GM23248 (cell line): Measurements from ENCODE around the gene TMEM145. TPM values are rescaled to one million over a fixed set of nuclear protein-coding genes. Genes with fewer than 3 reads are reported as not detected.

Source experiments
- DNase-seq: peaks from one replicate; pipeline ENCODE4 v3.0.0-alpha.2; 2015
- H2AFZ ChIP-seq: fragments of 200-600 bp; sonication (generic); 2 replicates; pipeline ENCODE4 v1.6.1; 2016; ENCODE audit warnings: antibody characterized with exemption
- H3F3A ChIP-seq: fragments of 200-600 bp; sonication (generic); 2 replicates; pipeline ENCODE4 v1.6.1; 2016; ENCODE audit warnings: mild to moderate bottlenecking, antibody characterized with exemption, mixed run types; ENCODE audit not compliant: insufficient read depth
- H3K27ac ChIP-seq: fragments of 200-600 bp; sonication (generic); 2 replicates; pipeline ENCODE4 v1.5.1; 2016; ENCODE audit warnings: mild to moderate bottlenecking
- H3K27me3 ChIP-seq: fragments of 200-600 bp; sonication (generic); replicated peaks from 2 replicates; pipeline ENCODE4 v1.6.1; 2016; ENCODE audit warnings: mild to moderate bottlenecking; ENCODE audit not compliant: insufficient read depth
- H3K36me3 ChIP-seq: fragments of 200-600 bp; sonication (generic); 2 replicates; pipeline ENCODE4 v1.6.1; 2016; ENCODE audit warnings: low read depth, mild to moderate bottlenecking
- H3K4me1 ChIP-seq: fragments of 200-600 bp; sonication (generic); 2 replicates; pipeline ENCODE4 v1.6.1; 2016; ENCODE audit warnings: mild to moderate bottlenecking; ENCODE audit not compliant: insufficient read depth
- H3K4me2 ChIP-seq: fragments of 200-600 bp; sonication (generic); one replicate; pipeline ENCODE4 v1.6.1; 2016; ENCODE audit warnings: mild to moderate bottlenecking; ENCODE audit not compliant: unreplicated experiment
- H3K4me3 ChIP-seq: fragments of 200-600 bp; sonication (generic); 2 replicates; pipeline ENCODE4 v1.5.1; 2016; ENCODE audit warnings: mild to moderate bottlenecking
- H3K79me2 ChIP-seq: fragments of 200-600 bp; sonication (generic); 2 replicates; pipeline ENCODE4 v1.6.1; 2016; ENCODE audit warnings: mild to moderate bottlenecking; ENCODE audit not compliant: insufficient read depth
- H3K9ac ChIP-seq: fragments of 200-600 bp; sonication (generic); 2 replicates; pipeline ENCODE4 v1.6.1; 2016; ENCODE audit warnings: mild to moderate bottlenecking
- H3K9me2 ChIP-seq: fragments of 200-600 bp; sonication (generic); 2 replicates; pipeline ENCODE4 v1.6.1; 2016; ENCODE audit warnings: mixed run types, mild to moderate bottlenecking, moderate library complexity; ENCODE audit not compliant: insufficient read depth
- H3K9me3 ChIP-seq: fragments of 200-600 bp; sonication (generic); one replicate; pipeline ENCODE4 v1.6.1; 2017; ENCODE audit warnings: low read depth
- H4K20me1 ChIP-seq: fragments of 200-600 bp; sonication (generic); 2 replicates; pipeline ENCODE4 v1.6.0; 2016; ENCODE audit not compliant: insufficient read depth
- EZH2 ChIP-seq: fragments of 200-600 bp; sonication (generic); IDR thresholded peaks from 2 replicates; pipeline ENCODE4 v1.6.1; 2018; ENCODE audit warnings: antibody characterized with exemption, mild to moderate bottlenecking; ENCODE audit not compliant: insufficient read depth, poor library complexity, severe bottlenecking
- EZH2phosphoT487 ChIP-seq: fragments of 200-600 bp; sonication (generic); IDR thresholded peaks from 2 replicates; pipeline ENCODE4 v1.6.1; 2018; ENCODE audit warnings: antibody characterized with exemption, moderate library complexity, mild to moderate bottlenecking, low read depth; ENCODE audit not compliant: insufficient read depth
- WGBS, 2 experiments: methylation state at CpG; one replicate each; pipeline ENCODE4 v1.1.6; 2015 to 2017; ENCODE audit warnings: low lambda C conversion rate in 2 of 2, low coverage in 1 of 2; ENCODE audit errors: missing lambda C conversion rate in 2 of 2; 5-methylcytosine and 5-hydroxymethylcytosine counted together
- in situ Hi-C: fragments of 300-500 bp; cut with MboI; formaldehyde crosslinking; loops from 2 replicates; pipeline ENCODE4 v1.15.0; 2020
- polyA plus RNA-seq: library from polyadenylated mRNA; unstranded; fragments of >200 nt; fragmentation: Nextera tagmentation; extraction: Ambion mirVana; gene quantifications from 2 replicates; pipeline ENCODE4 v1.2.1, GENCODE V29; 2016
- total RNA-seq: library from RNA; depleted of rRNA; stranded (reverse); fragments of >200 nt; shearing (Covaris generic); gene quantifications from 2 replicates; pipeline ENCODE4 v1.2.3, GENCODE V29; 2014

TMEM145 gene
- total and polyA plus RNA-seq, 2 experiments from 2014 or later: not detected

DNA sequence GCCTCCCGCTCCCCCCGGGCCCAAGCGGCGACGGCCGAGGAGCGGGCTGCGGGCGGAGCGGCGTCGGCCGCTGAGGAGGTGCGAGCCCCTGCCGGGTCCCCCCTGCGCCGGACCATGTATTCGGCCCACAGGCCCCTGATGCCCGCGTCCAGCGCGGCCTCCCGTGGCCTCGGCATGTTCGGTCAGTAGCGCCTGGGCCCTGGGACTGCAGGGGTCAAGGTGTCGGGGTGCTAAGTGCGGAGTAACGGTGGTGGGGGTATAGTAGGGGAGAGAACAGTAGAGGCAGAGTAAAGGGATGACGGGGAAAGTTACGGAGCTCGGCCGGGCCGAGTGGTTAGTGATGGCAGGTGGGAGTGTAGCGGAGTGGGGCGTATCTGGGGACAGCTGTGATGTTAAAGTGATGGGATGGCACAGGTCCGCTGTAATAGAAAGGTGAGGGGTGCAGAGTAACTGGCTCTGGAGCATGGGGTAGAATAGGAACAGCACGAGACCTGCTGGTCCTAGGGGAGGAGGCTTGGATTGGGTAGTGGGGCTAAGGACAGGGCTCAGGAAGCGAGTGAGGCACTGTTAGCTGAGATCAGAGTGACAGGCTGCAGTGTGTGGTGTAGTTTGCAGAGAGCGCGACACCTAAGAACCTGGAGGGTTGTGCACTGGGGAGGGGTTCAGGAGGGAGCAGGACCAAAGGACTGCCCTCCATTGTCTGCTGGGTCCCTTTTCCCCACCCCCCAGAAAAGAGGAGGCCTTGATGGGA is 28.3 kb upstream of the TMEM145 start:
- H2AFZ ChIP-seq: no peak overlapping the region
- peak overlapping the region; percentile 82 for H3K9ac ChIP-seq
- DNase-seq: peak; percentile 38
- H3F3A ChIP-seq: peaks cover 9% of the 10 kb centered on the region
- H4K20me1 ChIP-seq: no peaks in the 10 kb centered on the region
- no peaks in the 10 kb centered on the region for H3K9me3 ChIP-seq
- no peak for TF ChIP-seq EZH2phosphoT487
- no peak for TF ChIP-seq EZH2
- H3K79me2 ChIP-seq: peaks cover 47% of the 10 kb centered on the region
- no peaks in the 10 kb centered on the region for H3K27me3 ChIP-seq
- H3K27ac ChIP-seq: no peak overlapping the region
- H3K9me2 ChIP-seq: no peaks in the 10 kb centered on the region
- in situ Hi-C loops: no loop called here
- WGBS, 2 experiments: 5 to 11% methylated on average over 23 to 26 of the region's 41 CpGs
- H3K36me3 ChIP-seq: no peaks in the 10 kb centered on the region
- H3K4me2 ChIP-seq: peak overlapping the region; percentile 89
- peak overlapping the region; percentile 89 for H3K4me3 ChIP-seq
- H3K4me1 ChIP-seq: peaks cover 33% of the 10 kb centered on the region

DNA sequence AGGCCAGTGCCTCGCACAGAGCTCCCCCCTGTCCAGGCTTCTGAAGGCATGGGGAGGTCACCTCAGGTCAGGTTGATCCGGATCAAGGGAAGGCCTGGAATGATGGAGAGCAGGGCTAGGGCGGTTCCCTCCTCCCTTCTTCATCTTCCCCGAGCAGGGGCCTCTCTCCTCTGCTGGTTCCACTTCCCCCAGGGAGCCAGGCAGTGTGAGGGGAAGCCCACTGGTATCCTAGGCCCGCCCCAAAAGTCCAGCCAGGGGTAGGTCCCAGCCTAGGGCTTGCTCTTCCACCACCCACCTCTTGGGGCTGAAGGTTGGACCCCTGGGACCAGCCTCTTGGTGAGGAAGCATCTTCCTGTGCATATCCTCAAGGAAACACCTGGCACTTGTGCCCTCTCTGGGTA is 27.6 kb upstream of the TMEM145 start:
- Histone ChIP-seq H3K36me3 (peaks cover under 1% of the 10 kb centered on the region; the same call in 1 of the 2 replicates), H3K4me3 (peak overlapping the region; percentile 89), H4K20me1 (no peaks in the 10 kb centered on the region), H3K79me2 (peaks cover 47% of the 10 kb centered on the region), H3K9me2 (no peaks in the 10 kb centered on the region), H3K4me2 (peak overlapping the region; percentile 89), H3K4me1 (peaks cover 33% of the 10 kb centered on the region), H3K9ac (peak overlapping the region; percentile 82; the same call in 1 of the 2 replicates), H3K27me3 (no peaks in the 10 kb centered on the region), H2AFZ (no peak overlapping the region), H3K27ac (no peak overlapping the region), H3F3A (peaks cover 9% of the 10 kb centered on the region), H3K9me3 (no peaks in the 10 kb centered on the region)
- no peak for DNase-seq
- in situ Hi-C loops: no loop called here
- TF ChIP-seq EZH2phosphoT487: no peak
- WGBS, 2 experiments: 45 to 50% methylated on average over 5 of the region's 5 CpGs

DNA sequence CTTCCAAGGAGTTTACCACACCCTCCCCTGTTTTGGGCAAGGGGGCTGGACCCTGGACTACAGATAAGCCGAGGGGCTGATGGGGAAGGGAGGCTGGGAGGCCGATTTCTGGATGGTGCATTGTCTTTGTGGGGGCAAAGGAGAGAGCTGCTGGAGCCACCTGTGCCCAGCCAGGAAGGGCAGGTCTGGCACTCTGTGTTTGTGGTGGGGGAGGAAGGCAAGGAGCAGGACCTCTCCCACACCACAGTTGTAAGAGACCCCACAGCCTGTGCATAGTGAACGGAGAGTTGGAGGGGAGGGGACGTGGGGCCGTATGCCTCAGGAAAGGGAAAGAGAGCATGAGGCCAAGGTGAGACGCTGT is 27.1 kb upstream of the TMEM145 start:
- 57 to 71% methylated on average over 5 to 6 of the region's 6 CpGs for WGBS, 2 experiments
- DNase-seq: no peak
- Histone ChIP-seq H2AFZ (no peak overlapping the region), H3F3A (peaks cover 9% of the 10 kb centered on the region), H3K4me1 (peaks cover 33% of the 10 kb centered on the region), H3K4me3 (peak overlapping the region; percentile 89; the same call in 1 of the 2 replicates), H3K9ac (0 out of 2 replicates have a peak overlapping the region, but pooled peaks have one; percentile 82), H3K4me2 (peak overlapping the region; percentile 89), H4K20me1 (no peaks in the 10 kb centered on the region), H3K9me3 (no peaks in the 10 kb centered on the region), H3K27ac (no peak overlapping the region), H3K36me3 (peaks cover 5% of the 10 kb centered on the region; the same call in 1 of the 2 replicates), H3K79me2 (peaks cover 47% of the 10 kb centered on the region), H3K9me2 (no peaks in the 10 kb centered on the region), H3K27me3 (no peaks in the 10 kb centered on the region)
- in situ Hi-C loops: no loop called here
- TF ChIP-seq EZH2: no peak

GRCh38 chr19:42286349-42287016 is 26.6 kb upstream of the TMEM145 start:
- Histone ChIP-seq H3K9ac (no peak overlapping the region), H3K36me3 (peaks cover 6% of the 10 kb centered on the region; the same call in 1 of the 2 replicates), H3F3A (peaks cover 9% of the 10 kb centered on the region), H3K4me1 (peaks cover 29% of the 10 kb centered on the region), H3K27ac (no peak overlapping the region), H2AFZ (no peak overlapping the region), H3K4me3 (no peak overlapping the region), H3K27me3 (no peaks in the 10 kb centered on the region), H3K4me2 (no peak overlapping the region), H3K9me3 (no peaks in the 10 kb centered on the region), H3K79me2 (peaks cover 45% of the 10 kb centered on the region), H3K9me2 (no peaks in the 10 kb centered on the region), H4K20me1 (no peaks in the 10 kb centered on the region)
- in situ Hi-C loops: no loop called here
- DNase-seq: peak; percentile 42
- 35 to 48% methylated on average over 8 to 13 of the region's 13 CpGs for WGBS, 2 experiments
- TF ChIP-seq EZH2 (no peak), EZH2phosphoT487 (no peak)
